MM.1S (cell line): ENCODE data around the gene KRT4.

ENCODE experiments used
- DNase-seq: peaks from one replicate; pipeline ENCODE4 v3.0.0-alpha.2; 2015
- H2AFZ ChIP-seq: fragments of 300-600 bp; sonication (generic); 2 replicates; pipeline ENCODE4 v1.6.0; 2016; ENCODE audit warnings: antibody characterized with exemption, low read length
- H3F3A ChIP-seq: fragments of 300-600 bp; sonication (generic); 2 replicates; pipeline ENCODE4 v1.6.1; 2016; ENCODE audit warnings: mild to moderate bottlenecking, antibody characterized with exemption, low read length, moderate library complexity, mixed read lengths; ENCODE audit not compliant: insufficient read depth
- H3K27ac ChIP-seq: fragments of 300-600 bp; sonication (generic); 2 replicates; pipeline ENCODE4 v1.5.1; 2016; ENCODE audit warnings: mild to moderate bottlenecking, low read length
- H3K27me3 ChIP-seq: fragments of 300-600 bp; sonication (generic); replicated peaks from 2 replicates; pipeline ENCODE4 v1.6.0; 2016; ENCODE audit warnings: low read length; ENCODE audit not compliant: insufficient read depth
- H3K36me3 ChIP-seq: fragments of 300-600 bp; sonication (generic); replicated peaks from 2 replicates; pipeline ENCODE4 v1.6.1; 2016; ENCODE audit warnings: mild to moderate bottlenecking, low read length, mixed read lengths; ENCODE audit not compliant: insufficient read depth
- H3K4me1 ChIP-seq: fragments of 300-600 bp; sonication (generic); 2 replicates; pipeline ENCODE4 v1.6.1; 2016; ENCODE audit warnings: low read length, mixed read lengths
- H3K4me2 ChIP-seq: fragments of 300-600 bp; sonication (generic); 2 replicates; pipeline ENCODE4 v1.6.0; 2016; ENCODE audit warnings: low read depth, low read length
- H3K4me3 ChIP-seq: fragments of 300-600 bp; sonication (generic); 2 replicates; pipeline ENCODE4 v1.5.1; 2016; ENCODE audit warnings: low read length, mixed read lengths
- H3K79me2 ChIP-seq: fragments of 300-600 bp; sonication (generic); 2 replicates; pipeline ENCODE4 v1.6.1; 2016; ENCODE audit warnings: mixed run types, low read length, mixed read lengths
- H3K9ac ChIP-seq: fragments of 300-600 bp; sonication (generic); 2 replicates; pipeline ENCODE4 v1.6.1; 2016; ENCODE audit warnings: low read length, mixed read lengths
- H3K9me2 ChIP-seq: fragments of 300-600 bp; sonication (generic); replicated peaks from 2 replicates; pipeline ENCODE4 v1.6.1; 2016; ENCODE audit warnings: mild to moderate bottlenecking, low read length, mixed read lengths; ENCODE audit not compliant: insufficient read depth
- H3K9me3 ChIP-seq: fragments of 300-600 bp; sonication (generic); replicated peaks from 2 replicates; pipeline ENCODE4 v1.6.1; 2016; ENCODE audit warnings: mild to moderate bottlenecking, low read length, mixed read lengths; ENCODE audit not compliant: insufficient read depth
- H4K20me1 ChIP-seq: fragments of 300-600 bp; sonication (generic); 2 replicates; pipeline ENCODE4 v1.6.1; 2016; ENCODE audit warnings: mild to moderate bottlenecking, low read length, moderate library complexity, mixed read lengths; ENCODE audit not compliant: insufficient read depth
- CTCF ChIP-seq: fragments of 300-600 bp; sonication (generic); IDR thresholded peaks from 2 replicates; pipeline ENCODE4 v1.5.1; 2016; ENCODE audit warnings: antibody characterized with exemption, low read length, mixed read lengths
- EZH2 ChIP-seq: fragments of 300-600 bp; sonication (generic); optimal IDR thresholded peaks from 2 replicates; pipeline ENCODE3; 2017; ENCODE audit warnings: low read depth, mild to moderate bottlenecking, antibody characterized with exemption, low read length, mixed read lengths
- EZH2phosphoT487 ChIP-seq: fragments of 300-600 bp; sonication (generic); IDR thresholded peaks from 2 replicates; pipeline ENCODE4 v1.6.1; 2018; ENCODE audit warnings: antibody characterized with exemption, low read length

KRT4 gene

GRCh38 chr12:52772772-52773171 lies 41.1 kb downstream of the KRT4 start:
- H3K9me3 ChIP-seq, result no peaks in the 10 kb centered on the region
- H3F3A ChIP-seq, result no peaks in the 10 kb centered on the region
- no peak overlapping the region for H3K4me2 ChIP-seq
- no peaks in the 10 kb centered on the region for H3K36me3 ChIP-seq
- H3K79me2 ChIP-seq, result no peaks in the 10 kb centered on the region
- H3K9ac ChIP-seq, result no peak overlapping the region
- TF ChIP-seq CTCF (no peak), EZH2 (no peak), EZH2phosphoT487 (no peak)
- no peaks in the 10 kb centered on the region for H4K20me1 ChIP-seq
- H2AFZ ChIP-seq, result no peak overlapping the region
- no peaks in the 10 kb centered on the region for H3K4me1 ChIP-seq
- H3K4me3 ChIP-seq, result no peak overlapping the region
- peaks cover 62% of the 10 kb centered on the region for H3K27me3 ChIP-seq
- no peak for DNase-seq
- no peak overlapping the region for H3K27ac ChIP-seq
- H3K9me2 ChIP-seq, result no peaks in the 10 kb centered on the region

GRCh38 chr12:52772188-52772587 lies 41.7 kb downstream of the KRT4 start:
- Histone ChIP-seq H3K4me2 (no peak overlapping the region), H3K9ac (no peak overlapping the region), H3K4me3 (no peak overlapping the region), H3K27ac (no peak overlapping the region), H3K27me3 (peaks cover 60% of the 10 kb centered on the region), H3K79me2 (no peaks in the 10 kb centered on the region), H3F3A (no peaks in the 10 kb centered on the region), H3K9me3 (no peaks in the 10 kb centered on the region), H3K9me2 (no peaks in the 10 kb centered on the region), H3K4me1 (no peaks in the 10 kb centered on the region), H2AFZ (no peak overlapping the region), H4K20me1 (no peaks in the 10 kb centered on the region), H3K36me3 (no peaks in the 10 kb centered on the region)
- no peak for TF ChIP-seq EZH2
- TF ChIP-seq EZH2phosphoT487, result no peak
- no peak for TF ChIP-seq CTCF
- no peak for DNase-seq

DNA sequence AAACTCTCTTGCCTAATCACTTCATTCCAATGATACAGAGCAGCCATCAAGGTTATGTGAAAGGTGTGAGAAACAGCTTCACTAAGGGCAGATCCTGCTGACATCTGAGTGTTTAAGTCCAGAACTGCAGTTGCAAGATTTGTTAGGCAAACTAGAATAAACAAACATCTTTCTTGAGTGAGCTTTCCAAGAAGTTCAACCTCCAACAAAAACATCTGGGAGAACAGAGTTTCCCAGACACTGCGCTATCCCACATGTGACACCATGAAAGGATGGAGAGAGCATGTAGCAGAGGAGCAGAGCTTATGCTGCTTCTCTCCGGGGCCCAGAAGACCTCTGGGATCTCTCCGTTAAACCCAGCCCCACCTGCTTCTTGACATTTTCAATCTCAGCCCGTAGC lies 42.4 kb downstream of the KRT4 start:
- no peak overlapping the region for H3K4me2 ChIP-seq
- no peaks in the 10 kb centered on the region for H3K9me3 ChIP-seq
- no peaks in the 10 kb centered on the region for H3K79me2 ChIP-seq
- H3F3A ChIP-seq, result no peaks in the 10 kb centered on the region
- H3K27me3 ChIP-seq, result peaks cover 59% of the 10 kb centered on the region
- H3K9ac ChIP-seq, result no peak overlapping the region
- no peaks in the 10 kb centered on the region for H3K9me2 ChIP-seq
- H3K4me1 ChIP-seq, result no peaks in the 10 kb centered on the region
- TF ChIP-seq EZH2, result no peak
- no peak for TF ChIP-seq EZH2phosphoT487
- no peak for TF ChIP-seq CTCF
- no peaks in the 10 kb centered on the region for H3K36me3 ChIP-seq
- no peak overlapping the region for H3K27ac ChIP-seq
- H4K20me1 ChIP-seq, result no peaks in the 10 kb centered on the region
- H3K4me3 ChIP-seq, result no peak overlapping the region
- DNase-seq, result no peak
- no peak overlapping the region for H2AFZ ChIP-seq

DNA sequence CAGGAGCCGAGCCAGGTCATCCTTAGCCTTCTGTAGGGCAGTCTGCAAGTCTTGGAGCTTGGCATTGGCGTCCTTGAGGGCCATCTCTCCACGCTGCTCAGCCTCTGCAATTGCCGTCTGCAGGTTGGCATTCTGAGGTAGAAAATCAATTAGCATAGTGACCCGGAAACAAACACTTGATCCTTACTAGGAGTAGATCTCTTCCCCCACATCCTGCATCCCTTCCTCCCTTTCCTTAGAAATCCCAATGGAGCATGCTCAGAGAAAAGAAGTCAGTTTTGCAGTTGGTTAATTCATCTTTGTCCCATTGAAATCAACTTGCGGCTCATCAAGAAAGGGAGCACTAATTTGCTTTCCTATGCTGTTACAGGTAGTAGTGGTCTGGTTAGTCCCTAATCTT lies 42.8 kb downstream of the KRT4 start:
- TF ChIP-seq EZH2phosphoT487 (no peak), EZH2 (no peak), CTCF (no peak)
- H3K9ac ChIP-seq, result no peak overlapping the region
- H3K4me1 ChIP-seq, result no peaks in the 10 kb centered on the region
- H3F3A ChIP-seq, result no peaks in the 10 kb centered on the region
- no peak overlapping the region for H3K4me2 ChIP-seq
- H3K9me2 ChIP-seq, result no peaks in the 10 kb centered on the region
- H3K36me3 ChIP-seq, result no peaks in the 10 kb centered on the region
- H3K9me3 ChIP-seq, result no peaks in the 10 kb centered on the region
- H3K27ac ChIP-seq, result no peak overlapping the region
- H3K79me2 ChIP-seq, result no peaks in the 10 kb centered on the region
- H3K4me3 ChIP-seq, result no peak overlapping the region
- H4K20me1 ChIP-seq, result no peaks in the 10 kb centered on the region
- H3K27me3 ChIP-seq, result peaks cover 60% of the 10 kb centered on the region
- DNase-seq, result no peak
- no peak overlapping the region for H2AFZ ChIP-seq
